ENCODE results near the gene TEKTIP1. TPM values are rescaled to one million over a fixed set of nuclear protein-coding genes. Genes with fewer than 3 reads are reported as not detected.

TEKTIP1 gene
- total RNA-seq, 1 donor from 2014 or later = not detected

GRCh38 chr19:3544058-3544376 is 5.0 kb downstream of the TEKTIP1 start:
- H3K36me3 ChIP-seq (ENCODE audit: control insufficient read depth, insufficient read depth, low read length) = peaks cover 17% of the 10 kb centered on the region
- no peak for DNase-seq (ENCODE audit: low read depth)
- H3K27me3 ChIP-seq (ENCODE audit: control insufficient read depth, insufficient read depth, low read length) = no peaks in the 10 kb centered on the region
- FAIRE-seq = no peak
- no peak for TF ChIP-seq CTCF (IDR thresholded peaks at IDR 0.05; ENCODE audit: insufficient read depth, low read length, severe bottlenecking)
- H3K4me3 ChIP-seq (ENCODE audit: low read depth, low read length) = no peak overlapping the region

GRCh38 chr19:3544742-3545668 is 6.0 kb downstream of the TEKTIP1 start:
- H3K36me3 ChIP-seq (ENCODE audit: control insufficient read depth, insufficient read depth, low read length) = peaks cover 19% of the 10 kb centered on the region
- H3K27me3 ChIP-seq (ENCODE audit: control insufficient read depth, insufficient read depth, low read length) = no peaks in the 10 kb centered on the region
- TF ChIP-seq CTCF (IDR thresholded peaks at IDR 0.05; ENCODE audit: insufficient read depth, low read length, severe bottlenecking) = peak; percentile 95
- peak; percentile 42 for DNase-seq (ENCODE audit: low read depth)
- no peak for FAIRE-seq
- H3K4me3 ChIP-seq (ENCODE audit: low read depth, low read length) = no peak overlapping the region

GRCh38 chr19:3545669-3546034 is 6.7 kb downstream of the TEKTIP1 start:
- H3K36me3 ChIP-seq (ENCODE audit: control insufficient read depth, insufficient read depth, low read length) = peaks cover 19% of the 10 kb centered on the region
- no peak for FAIRE-seq

GRCh38 chr19:3546119-3546518 is 7.1 kb downstream of the TEKTIP1 start:
- peaks cover 23% of the 10 kb centered on the region for H3K36me3 ChIP-seq (ENCODE audit: control insufficient read depth, insufficient read depth, low read length)
- no peak for FAIRE-seq

More at GRCh38 chr19:3545669-3546034, 6.7 kb downstream of the TEKTIP1 start:
- no peak for TF ChIP-seq CTCF (IDR thresholded peaks at IDR 0.05; ENCODE audit: insufficient read depth, low read length, severe bottlenecking)
- Histone ChIP-seq H3K4me3 (ENCODE audit: low read depth, low read length) (no peak overlapping the region), H3K27me3 (ENCODE audit: control insufficient read depth, insufficient read depth, low read length) (no peaks in the 10 kb centered on the region)
- no peak for DNase-seq (ENCODE audit: low read depth)

GRCh38 chr19:3547301-3547731 is 8.3 kb downstream of the TEKTIP1 start:
- peaks cover 23% of the 10 kb centered on the region for H3K36me3 ChIP-seq (ENCODE audit: control insufficient read depth, insufficient read depth, low read length)
- no peak overlapping the region for H3K4me3 ChIP-seq (ENCODE audit: low read depth, low read length)
- peak; percentile 64 for TF ChIP-seq CTCF (IDR thresholded peaks at IDR 0.05; ENCODE audit: insufficient read depth, low read length, severe bottlenecking)
- H3K27me3 ChIP-seq (ENCODE audit: control insufficient read depth, insufficient read depth, low read length) = no peaks in the 10 kb centered on the region
- DNase-seq (ENCODE audit: low read depth) (no peak), FAIRE-seq (no peak)

More at GRCh38 chr19:3546119-3546518, 7.1 kb downstream of the TEKTIP1 start:
- DNase-seq (ENCODE audit: low read depth) = no peak
- no peak overlapping the region for H3K4me3 ChIP-seq (ENCODE audit: low read depth, low read length)
- no peak for TF ChIP-seq CTCF (IDR thresholded peaks at IDR 0.05; ENCODE audit: insufficient read depth, low read length, severe bottlenecking)
- no peaks in the 10 kb centered on the region for H3K27me3 ChIP-seq (ENCODE audit: control insufficient read depth, insufficient read depth, low read length)

Data from bronchial epithelial cell (primary cell).